ENCODE results near the gene NR1H4.
"Not testable (repeated sequence)": the region's sequence is repeated elsewhere in the genome, so short reads cannot be mapped to it uniquely, and the experiment has no call there.

Gene NR1H4

GRCh38 chr12:100518376-100518775 is 44.7 kb downstream of the NR1H4 start:
- DNase-seq, result no peak

GRCh38 chr12:100520048-100520769 is 46.5 kb downstream of the NR1H4 start:
- DNase-seq, result no peak

- DNase-seq, result no peak
Measured at GRCh38 chr12:100521958-100522357, 48.3 kb downstream of the NR1H4 start.

GRCh38 chr12:100528034-100528433 is 54.4 kb downstream of the NR1H4 start:
- DNase-seq, result no peak

- DNase-seq, result no peak
Measured at GRCh38 chr12:100528471-100529127, 54.9 kb downstream of the NR1H4 start.

GRCh38 chr12:100529756-100530350 is 56.2 kb downstream of the NR1H4 start:
- DNase-seq, result no peak

GRCh38 chr12:100533376-100533775 is 59.7 kb downstream of the NR1H4 start:
- DNase-seq, result no peak

- no peak for DNase-seq
Measured at GRCh38 chr12:100534625-100535227, 61.1 kb downstream of the NR1H4 start.

GRCh38 chr12:100539202-100539601 is 65.5 kb downstream of the NR1H4 start:
- no peak for DNase-seq

- no peak for DNase-seq
Measured at GRCh38 chr12:100544165-100544564, 70.5 kb downstream of the NR1H4 start.

- no peak for DNase-seq
Measured at GRCh38 chr12:100545092-100545491, 71.4 kb downstream of the NR1H4 start.

- no peak for DNase-seq
Measured at GRCh38 chr12:100553936-100554335, 80.3 kb downstream of the NR1H4 start.

- peak; percentile 16 for DNase-seq
Measured at GRCh38 chr12:100554608-100555077, 81.0 kb downstream of the NR1H4 start.

- no peak for DNase-seq
Measured at GRCh38 chr12:100555722-100556121, 82.1 kb downstream of the NR1H4 start.

GRCh38 chr12:100557357-100557756 is 83.7 kb downstream of the NR1H4 start:
- DNase-seq, result no peak

- not testable (repeated sequence) for DNase-seq
Measured at GRCh38 chr12:100559261-100559660, 85.6 kb downstream of the NR1H4 start.

GRCh38 chr12:100564090-100564489 is 90.4 kb downstream of the NR1H4 start:
- DNase-seq, result no peak

GRCh38 chr12:100564905-100565467 is 91.3 kb downstream of the NR1H4 start:
- no peak for DNase-seq

GRCh38 chr12:100565987-100566545 is 92.4 kb downstream of the NR1H4 start:
- no peak for DNase-seq

- no peak for DNase-seq
Measured at GRCh38 chr12:100566887-100567637, 93.4 kb downstream of the NR1H4 start.

- DNase-seq, result no peak
Measured at GRCh38 chr12:100567945-100568344, 94.3 kb downstream of the NR1H4 start.

- no peak for DNase-seq
Measured at GRCh38 chr12:100572184-100572583, 98.5 kb downstream of the NR1H4 start.
